Pancreas (tissue), 10 donors: Measurements from ENCODE around the gene KDM8. TPM values are rescaled to one million over a fixed set of nuclear protein-coding genes. Genes with fewer than 3 reads are reported as not detected.

Experiments
- ATAC-seq, 4 donors: fragments of 200-7000 bp; cut with Tn5 transposase; one replicate each; pipeline versions ENCODE4 v1.8.0 to v1.9.1; 2020; ENCODE audit warnings: mild to moderate bottlenecking in 4 of 4, moderate library complexity in 4 of 4
- DNase-seq, 6 donors: peaks; one replicate each; pipeline ENCODE4 v3.0.0-alpha.2; 2020
- FAIRE-seq: peaks from 2 replicates; lab custom pipeline; 2012; peaks lifted over from hg19 to GRCh38; lab: Jason Lieb, UNC
- H3K27ac ChIP-seq, 4 donors: fragments of 200-600 bp; sonication (generic); 1 replicate in 3 of 4; 2 replicates in 1 of 4; pipeline versions ENCODE4 v1.5.0 to v1.8.0; 2020
- H3K27me3 ChIP-seq, 4 donors: fragments of 200-600 bp; one replicate each; pipeline ENCODE4 v1.8.0; 2021
- H3K36me3 ChIP-seq, 3 donors: fragments of 200-600 bp; sonication (generic) in 1 of 3; one replicate each; pipeline versions ENCODE4 v1.5.0 to v1.8.0; 2020 to 2021
- H3K4me1 ChIP-seq, 3 donors: fragments of 200-600 bp; one replicate each; pipeline ENCODE4 v1.8.0; 2021
- H3K4me3 ChIP-seq, 4 donors: fragments of 200-600 bp; sonication (generic) in 2 of 4; one replicate each; pipeline versions ENCODE4 v1.5.0 to v1.8.0; 2020 to 2021
- H3K9me3 ChIP-seq, 4 donors: fragments of 200-600 bp; one replicate each; pipeline ENCODE4 v1.8.0; 2021
- WGBS, 2 donors: extraction: QIAGEN DNeasy Blood & Tissue Kit; methylation state at CpG; one replicate each; pipeline ENCODE4 v1.1.7; 2013; 5-methylcytosine and 5-hydroxymethylcytosine counted together
- intact Hi-C, 3 donors: fragments of 100-400 bp; cut with DNase I; formaldehyde crosslinking; loops; one replicate each; pipeline versions ENCODE4 v1.11.1 to v1.14.2; 2022
- polyA plus RNA-seq, 2 donors: library from polyadenylated mRNA; stranded (reverse); fragments of 200-250 nt; gene quantifications; one replicate each; pipeline ENCODE4 v1.2.3, GENCODE V29; 2013
- total RNA-seq, 6 donors: library from RNA; stranded (reverse); fragmentation: NEBNext Ultra II Directional in 4 of 6; extraction: Animal tissue kit (Norgen Biotek cat#: 25700) in 4 of 6; gene quantifications; one replicate each; pipeline versions ENCODE4 v1.2.1 to v1.2.4, GENCODE V29; 2021 to 2023
- TF ChIP-seq, protein P1 (sequence below), 4 donors: fragments of 200-600 bp; sonication (generic) in 3 of 4; IDR thresholded peaks; one replicate each; pipeline versions ENCODE4 v1.5.0 to v1.8.0; 2021; ENCODE audit warnings: antibody characterized with exemption in 4 of 4
- donor health status: healthy with polysubstance abuse.
- donor health status: DM: no; HTN: no; CAD: no; lungs with moderate emphysema.
- donor health status: DM: no; HTN: no; CAD: no.
- donor health status: control.
- donor health status: control.
- donor health status: Bipolar disorder and iron deficiency.
- donor health status: DM: yes; HTN: yes; CAD: no.
- donor health status: DM: no; HTN: no; CAD: no.
- donor health status: DM: no; HTN: no; CAD: no.
- donor health status: DM: yes; HTN: yes; CAD: no.

Gene KDM8
- 1 to 10 TPM; 4.7 to 7.4 (median 6.3) TPM for total RNA-seq
- polyA plus RNA-seq: 10 to 100 TPM; 12.4 to 17.7 TPM

DNA sequence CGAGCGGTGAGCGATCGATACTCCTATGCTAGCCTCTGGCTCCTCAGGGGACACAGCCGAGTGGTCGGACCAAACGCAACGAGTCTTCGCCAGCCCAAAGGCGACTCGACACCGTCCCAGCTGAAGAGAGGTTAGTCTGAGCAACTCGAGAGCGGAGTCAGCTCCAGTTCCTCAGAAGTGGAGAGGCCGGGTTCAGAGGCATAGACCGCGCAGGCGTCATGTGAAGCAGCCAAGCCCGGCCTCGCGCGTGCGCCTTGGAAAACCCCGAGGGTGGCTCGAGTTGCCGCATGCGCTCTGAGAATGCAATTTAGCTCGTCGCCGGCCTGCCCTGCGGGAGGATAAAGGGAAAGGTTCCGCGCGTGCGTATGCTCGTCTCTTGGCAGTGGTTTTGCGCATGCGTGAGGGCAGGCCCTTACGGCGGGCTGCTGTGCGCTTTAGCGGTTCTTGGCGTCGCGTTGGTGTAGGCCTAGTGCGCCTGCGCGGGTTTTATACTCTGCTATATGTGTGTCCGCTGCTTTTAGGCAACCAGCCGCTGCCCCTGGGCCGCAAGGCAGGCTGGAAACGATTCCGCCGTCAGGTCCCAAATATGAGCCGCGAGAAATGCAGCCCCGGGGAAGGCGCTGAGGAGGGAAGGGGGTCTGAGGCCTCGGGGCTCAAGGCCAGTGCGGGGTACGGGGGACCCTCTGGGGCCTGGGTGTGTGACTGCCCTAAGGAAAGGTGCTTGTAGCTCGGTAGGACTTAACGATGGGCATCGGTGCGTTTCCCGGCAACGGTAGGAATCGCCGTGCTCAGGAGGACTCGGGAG, at the start of gene KDM8:
Gene KDM8, plus strand, starts transcription at position 20 of the 805 bp plus-strand sequence. CDS start 6,598 bp downstream, outside the sequence.
- FAIRE-seq: no peak

DNA sequence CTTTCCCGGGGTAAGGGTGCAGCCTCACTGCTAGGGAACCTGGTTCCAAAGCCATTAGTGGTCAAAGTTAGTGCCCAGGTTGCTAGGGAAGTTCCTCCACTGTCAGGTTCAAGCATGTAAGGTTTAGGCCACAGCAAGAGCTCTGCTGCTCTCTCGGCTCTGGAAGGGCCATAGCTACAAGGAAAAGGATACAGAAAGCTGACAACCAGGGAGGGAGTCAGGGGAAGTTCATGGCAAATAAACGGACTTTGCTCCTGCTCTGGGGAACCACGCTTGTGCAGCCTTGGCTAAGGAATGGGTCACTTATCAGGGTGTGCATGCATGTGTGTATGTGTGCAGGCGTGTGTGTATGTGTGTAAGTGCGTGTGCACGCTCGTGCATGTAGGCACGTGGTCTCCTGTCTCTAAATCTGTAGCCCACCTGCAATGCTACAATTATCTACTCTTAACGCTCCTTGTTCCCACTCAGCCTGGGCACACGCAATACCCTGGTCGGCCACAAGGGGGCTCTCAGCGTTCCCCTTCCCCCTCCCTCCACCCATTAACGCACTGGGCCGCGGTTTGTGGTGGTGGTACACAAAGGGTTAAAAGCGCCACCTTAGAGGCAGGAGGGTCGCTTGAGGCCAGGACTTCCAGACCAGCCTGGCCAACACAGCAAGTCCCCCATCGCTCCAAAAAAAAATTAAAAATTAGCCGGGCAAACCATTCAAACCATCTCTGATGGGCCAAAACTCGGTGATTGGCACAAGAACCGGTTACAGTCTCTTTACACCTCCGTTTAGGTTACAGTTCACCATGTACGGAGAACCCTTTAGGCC, 48.4 kb upstream of the KDM8 start:
- DNase-seq: peak; percentile 18 to 89 (median 63)
- TF ChIP-seq, protein P1, sequence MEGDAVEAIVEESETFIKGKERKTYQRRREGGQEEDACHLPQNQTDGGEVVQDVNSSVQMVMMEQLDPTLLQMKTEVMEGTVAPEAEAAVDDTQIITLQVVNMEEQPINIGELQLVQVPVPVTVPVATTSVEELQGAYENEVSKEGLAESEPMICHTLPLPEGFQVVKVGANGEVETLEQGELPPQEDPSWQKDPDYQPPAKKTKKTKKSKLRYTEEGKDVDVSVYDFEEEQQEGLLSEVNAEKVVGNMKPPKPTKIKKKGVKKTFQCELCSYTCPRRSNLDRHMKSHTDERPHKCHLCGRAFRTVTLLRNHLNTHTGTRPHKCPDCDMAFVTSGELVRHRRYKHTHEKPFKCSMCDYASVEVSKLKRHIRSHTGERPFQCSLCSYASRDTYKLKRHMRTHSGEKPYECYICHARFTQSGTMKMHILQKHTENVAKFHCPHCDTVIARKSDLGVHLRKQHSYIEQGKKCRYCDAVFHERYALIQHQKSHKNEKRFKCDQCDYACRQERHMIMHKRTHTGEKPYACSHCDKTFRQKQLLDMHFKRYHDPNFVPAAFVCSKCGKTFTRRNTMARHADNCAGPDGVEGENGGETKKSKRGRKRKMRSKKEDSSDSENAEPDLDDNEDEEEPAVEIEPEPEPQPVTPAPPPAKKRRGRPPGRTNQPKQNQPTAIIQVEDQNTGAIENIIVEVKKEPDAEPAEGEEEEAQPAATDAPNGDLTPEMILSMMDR (IDR thresholded peaks at IDR 0.05): peak; percentile 89 to 98 (median 94)
- H3K9me3 ChIP-seq: no peaks in the 10 kb centered on the region
- no peaks in the 10 kb centered on the region for H3K36me3 ChIP-seq
- H3K27ac ChIP-seq: no peak overlapping the region
- FAIRE-seq: no peak
- WGBS, 2 donors: 7 to 9% methylated on average over 24 of the region's 24 CpGs
- intact Hi-C loops: no loop called here
- H3K27me3 ChIP-seq: no peaks in the 10 kb centered on the region
- no peak overlapping the region for H3K4me3 ChIP-seq
- no peaks in the 10 kb centered on the region for H3K4me1 ChIP-seq
- peak; percentile 80 to 96 (median 88) for ATAC-seq

More for the DNA sequence above, at the start of gene KDM8:
- TF ChIP-seq, protein P1 (IDR thresholded peaks at IDR 0.05): no peak
- Histone ChIP-seq H3K4me3 (peak within 1 kb of the TSS; percentile 44 to 73 (median 56)), H3K4me1 (peaks cover 15 to 45% (median 37%) of the 10 kb centered on the region in 3 donors), H3K27me3 (no peaks in the 10 kb centered on the region), H3K36me3 (no peaks in the 10 kb centered on the region), H3K27ac (peak within 1 kb of the TSS; percentile 92 to 98 (median 97)), H3K9me3 (no peaks in the 10 kb centered on the region)
- intact Hi-C loops: no loop called here
- ATAC-seq: peak; percentile 88 to 97 (median 93)
- WGBS, 2 donors: 0% methylated on average over 70 of the region's 70 CpGs
- peak; percentile 99 to 100 (median 100) for DNase-seq

DNA sequence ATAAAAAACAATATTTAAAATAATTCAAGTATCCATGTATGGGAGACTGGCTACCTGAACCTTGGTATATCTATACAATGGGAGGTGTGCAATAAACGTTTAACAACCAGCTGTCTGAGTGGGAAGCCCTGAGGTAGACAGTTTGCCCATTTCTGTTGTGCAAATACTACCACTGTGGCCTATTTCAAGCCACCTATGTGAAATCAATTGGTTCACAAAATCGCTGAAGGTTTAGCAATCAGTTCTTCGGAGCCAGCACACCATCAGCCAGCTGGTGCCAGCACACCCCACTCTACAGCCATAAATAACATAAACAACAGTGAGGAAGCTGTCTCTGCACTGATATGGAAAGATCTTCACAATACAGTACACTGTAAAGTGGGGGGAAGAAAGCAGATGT, 46.7 kb upstream of the KDM8 start:
- no peak overlapping the region for H3K4me3 ChIP-seq
- no peaks in the 10 kb centered on the region for H3K9me3 ChIP-seq
- TF ChIP-seq, protein P1 (IDR thresholded peaks at IDR 0.05): no peak
- no peak overlapping the region for H3K27ac ChIP-seq
- FAIRE-seq (no peak), ATAC-seq (no peak), DNase-seq (no peak)
- 38 to 48% methylated on average over 3 of the region's 3 CpGs for WGBS, 2 donors
- no peaks in the 10 kb centered on the region for H3K27me3 ChIP-seq
- no peaks in the 10 kb centered on the region for H3K36me3 ChIP-seq
- H3K4me1 ChIP-seq: no peaks in the 10 kb centered on the region
- intact Hi-C loops: no loop called here

DNA sequence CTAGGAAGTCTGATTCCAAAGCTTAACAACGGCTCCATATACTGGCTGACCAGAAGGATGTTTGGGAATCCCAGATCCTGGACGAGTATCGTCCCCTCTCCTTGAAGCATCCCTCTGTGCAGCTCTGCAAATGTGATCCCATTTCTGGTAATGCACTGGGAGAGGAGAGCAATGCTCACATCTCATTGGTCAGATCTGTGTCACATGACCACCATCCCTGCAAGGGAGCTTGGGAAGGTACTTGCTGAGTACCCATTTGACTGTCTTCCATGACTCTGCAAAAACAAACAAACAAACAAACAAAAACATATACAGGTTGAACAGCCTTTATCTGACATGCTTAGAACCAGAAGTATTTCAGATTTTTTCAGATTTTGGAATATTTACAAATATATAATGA, 41.9 kb upstream of the KDM8 start:
- intact Hi-C loops: no loop called here
- WGBS, 2 donors: 60 to 85% methylated on average over 3 of the region's 3 CpGs
- no peak for FAIRE-seq

More for the DNA sequence above, 41.9 kb upstream of the KDM8 start:
- ATAC-seq (no peak), DNase-seq (no peak)
- Histone ChIP-seq H3K27ac (no peak overlapping the region), H3K4me3 (no peak overlapping the region), H3K27me3 (no peaks in the 10 kb centered on the region), H3K4me1 (peaks cover 0 to 4% (median 0%) of the 10 kb centered on the region in 3 donors), H3K9me3 (no peaks in the 10 kb centered on the region), H3K36me3 (no peaks in the 10 kb centered on the region)
- TF ChIP-seq, protein P1 (IDR thresholded peaks at IDR 0.05): no peak
